Activated CD4-positive, alpha-beta T cell treated with anti-CD3 and anti-CD28 coated beads for 36 hours (primary cell): ENCODE results near the gene GANC. TPM values are rescaled to one million over a fixed set of nuclear protein-coding genes. Genes with fewer than 3 reads are reported as not detected.

Experiments
- ATAC-seq: fragments of 200-7000 bp; cut with Tn5 transposase; one replicate; pipeline ENCODE4 v1.10.0; 2021; ENCODE audit warnings: mild to moderate bottlenecking, moderate library complexity
- CTCF ChIA-PET: fragments of 350-600 bp; sonication (Branson Sonifier 250); formaldehyde crosslinking; loops from one replicate; lab custom pipeline; 2021; ENCODE audit warnings: antibody characterized with exemption; lab: Charles Lee
- POLR2A ChIA-PET: fragments of 350-600 bp; sonication (Branson Sonifier 250); formaldehyde crosslinking; loops from one replicate; lab custom pipeline; 2021; ENCODE audit warnings: antibody characterized with exemption, inconsistent platforms; lab: Charles Lee
- DNase-seq: peaks from one replicate; pipeline ENCODE4 v3.0.0-alpha.2; 2020
- H3K27ac Mint-ChIP-seq: one replicate; pipeline ENCODE4 v1.8.0; 2021; ENCODE audit warnings: mixed read lengths
- H3K27me3 Mint-ChIP-seq: one replicate; pipeline ENCODE4 v1.8.0; 2021; ENCODE audit warnings: mixed read lengths
- H3K36me3 Mint-ChIP-seq: one replicate; pipeline ENCODE4 v1.8.0; 2021; ENCODE audit warnings: low read depth, mixed read lengths
- H3K4me1 Mint-ChIP-seq: one replicate; pipeline ENCODE4 v1.8.0; 2021; ENCODE audit warnings: mixed read lengths
- H3K4me3 Mint-ChIP-seq: one replicate; pipeline ENCODE4 v1.8.0; 2021; ENCODE audit warnings: mild to moderate bottlenecking, moderate library complexity, mixed read lengths
- H3K9me3 Mint-ChIP-seq: one replicate; pipeline ENCODE4 v1.8.0; 2021; ENCODE audit warnings: low read depth, mixed read lengths
- intact Hi-C, 2 experiments: fragments of 100-400 bp; cut with DNase I in 1 of 2; cut with micrococcal nuclease in 1 of 2; formaldehyde crosslinking; loops; one replicate each; pipeline versions ENCODE4 v1.14.2 to v1.15.1; 2022 to 2024; cut with DNase I, micrococcal nuclease
- total RNA-seq, 2 experiments: library from RNA; stranded (reverse); gene quantifications; one replicate each; pipeline ENCODE4 v1.2.3, GENCODE V29; 2021

GANC gene
- total RNA-seq, 2 experiments from 2014 or later: 24.5 to 24.8 TPM

DNA sequence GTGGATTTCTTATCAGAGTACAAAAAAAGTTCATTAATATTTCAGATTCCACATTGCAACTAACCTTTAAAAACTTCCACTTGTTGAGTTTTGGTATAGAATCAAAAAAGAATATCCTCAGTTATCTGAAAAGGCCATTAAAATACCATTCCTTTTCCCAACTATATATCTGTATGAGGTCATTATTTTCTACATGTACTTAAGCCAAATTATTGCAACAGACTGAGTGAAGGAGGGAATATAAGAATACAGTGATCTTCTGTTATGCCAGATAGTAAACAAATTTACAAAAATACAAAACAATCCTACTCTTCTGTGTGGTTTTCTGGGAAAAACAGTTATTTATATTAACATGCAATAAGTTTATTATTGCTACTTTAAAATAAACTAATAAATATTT, 5.7 kb upstream of the GANC start:
- H3K4me3 Mint-ChIP-seq: no peak overlapping the region
- CTCF ChIA-PET: interaction anchor here (1.0 kb wide), 1 partner anchor 69 kb away, joined by 3 read pairs; no protein-coding TSS in a partner anchor
- H3K36me3 Mint-ChIP-seq: peaks cover 42% of the 10 kb centered on the region

GRCh38 chr15:42270551-42270950, 2.5 kb upstream of the GANC start:
- no peaks in the 10 kb centered on the region for H3K27me3 Mint-ChIP-seq
- intact Hi-C loops: loop anchor here (5.0 to 10.0 kb wide), 6 partner anchors 78 to 1318 kb away; partner anchors contain the start of genes CHAC1 (in 1 of the 2), JMJD7 (in 1 of the 2) and TTBK2 (in 1 of the 2)
- H3K4me1 Mint-ChIP-seq: peaks cover 43% of the 10 kb centered on the region
- H3K4me3 Mint-ChIP-seq: peak overlapping the region; percentile 81
- DNase-seq: no peak
- H3K36me3 Mint-ChIP-seq: peaks cover 19% of the 10 kb centered on the region
- ChIA-PET CTCF (interaction anchor here (0.7 to 2.7 kb wide), 3 partner anchors 9 to 201 kb away, joined by 3 to 8 read pairs (median 3); no protein-coding TSS in a partner anchor), POLR2A (interaction anchor here (1.1 kb wide), 1 partner anchor 13 kb away, joined by 7 read pairs; no protein-coding TSS in a partner anchor)
- H3K9me3 Mint-ChIP-seq: no peaks in the 10 kb centered on the region
- H3K27ac Mint-ChIP-seq: no peak overlapping the region
- no peak for ATAC-seq

More for the DNA sequence above, 5.7 kb upstream of the GANC start:
- POLR2A ChIA-PET: no interaction called here
- intact Hi-C loops: no loop called here
- DNase-seq: no peak
- peaks cover 49% of the 10 kb centered on the region for H3K4me1 Mint-ChIP-seq
- no peak overlapping the region for H3K27ac Mint-ChIP-seq
- H3K9me3 Mint-ChIP-seq: no peaks in the 10 kb centered on the region
- no peaks in the 10 kb centered on the region for H3K27me3 Mint-ChIP-seq
- no peak for ATAC-seq

DNA sequence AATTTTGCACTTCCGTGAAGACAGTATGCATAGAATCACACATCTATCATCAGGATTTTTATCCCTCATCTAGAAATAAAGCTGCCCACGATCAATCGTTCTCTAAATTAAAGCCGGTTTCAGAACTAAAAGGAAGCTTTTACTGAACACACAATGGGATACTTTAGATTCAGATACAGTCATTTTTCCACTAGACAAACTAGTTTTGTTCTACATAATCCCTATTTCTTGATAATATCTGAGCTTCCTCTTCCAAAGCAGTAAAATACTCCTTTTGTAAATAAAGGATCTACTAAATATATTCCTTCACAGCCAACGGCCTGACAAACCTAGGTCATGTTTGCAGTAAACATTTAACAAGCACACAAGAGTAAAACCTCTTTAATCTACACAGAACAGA, 2.0 kb upstream of the GANC start:
- POLR2A ChIA-PET: interaction anchor here (0.7 to 1.1 kb wide), 2 partner anchors 13 to 84 kb away, joined by 3 to 7 read pairs; no protein-coding TSS in a partner anchor
- peaks cover 15% of the 10 kb centered on the region for H3K36me3 Mint-ChIP-seq
- H3K4me3 Mint-ChIP-seq: peak overlapping the region; percentile 81
- no peak for ATAC-seq
- CTCF ChIA-PET: interaction anchor here (0.5 to 2.7 kb wide), 4 partner anchors 9 to 1308 kb away, joined by 3 to 8 read pairs (median 4); no protein-coding TSS in a partner anchor
- no peak for DNase-seq
- intact Hi-C loops: loop anchor here (5.0 to 10.0 kb wide), 6 partner anchors 79 to 1319 kb away; partner anchors contain the start of genes CHAC1 (in 1 of the 2), JMJD7 (in 1 of the 2) and TTBK2 (in 1 of the 2)
- H3K27me3 Mint-ChIP-seq: no peaks in the 10 kb centered on the region
- H3K9me3 Mint-ChIP-seq: no peaks in the 10 kb centered on the region
- peaks cover 43% of the 10 kb centered on the region for H3K4me1 Mint-ChIP-seq
- H3K27ac Mint-ChIP-seq: peak overlapping the region; percentile 52

- H3K4me3 Mint-ChIP-seq: peak overlapping the region; percentile 81
- peaks cover 12% of the 10 kb centered on the region for H3K36me3 Mint-ChIP-seq
- no peaks in the 10 kb centered on the region for H3K9me3 Mint-ChIP-seq
- DNase-seq: peak; percentile 82
- ChIA-PET CTCF (interaction anchor here (0.6 to 1.3 kb wide), 5 partner anchors 16 to 597 kb away, joined by 3 to 4 read pairs (median 3); no protein-coding TSS in a partner anchor), POLR2A (interaction anchor here (0.7 to 1.2 kb wide), 6 partner anchors 9 to 302 kb away, joined by 3 to 6 read pairs (median 3); partner anchors contain the start of gene EHD4)
- peak overlapping the region; percentile 98 for H3K27ac Mint-ChIP-seq
- intact Hi-C loops: loop anchor here (1.0 to 10.0 kb wide), 23 partner anchors 65 to 1322 kb away; partner anchors contain the start of genes STARD9 (in 2 of the 2), TTBK2 (in 2 of the 2), VPS39 (in 2 of the 2) and CCNDBP1 (in 1 of the 2)
- H3K27me3 Mint-ChIP-seq: no peaks in the 10 kb centered on the region
- peaks cover 39% of the 10 kb centered on the region for H3K4me1 Mint-ChIP-seq
- peak; percentile 22 for ATAC-seq
These were observed 1.1 kb downstream of the GANC start for GRCh38 chr15:42273900-42274701.

- H3K27me3 Mint-ChIP-seq: no peaks in the 10 kb centered on the region
- H3K4me1 Mint-ChIP-seq: peaks cover 37% of the 10 kb centered on the region
- H3K9me3 Mint-ChIP-seq: no peaks in the 10 kb centered on the region
- ChIA-PET CTCF (interaction anchor here (0.6 to 1.3 kb wide), 3 partner anchors 15 to 596 kb away, joined by 3 to 4 read pairs (median 3); no protein-coding TSS in a partner anchor), POLR2A (no interaction called here)
- DNase-seq (no peak), ATAC-seq (no peak)
- H3K36me3 Mint-ChIP-seq: peaks cover 12% of the 10 kb centered on the region
- intact Hi-C loops: loop anchor here (5.0 to 10.0 kb wide), 6 partner anchors 82 to 1322 kb away; partner anchors contain the start of genes CHAC1 (in 1 of the 2), JMJD7 (in 1 of the 2) and TTBK2 (in 1 of the 2)
- H3K27ac Mint-ChIP-seq: peak overlapping the region; percentile 98
- H3K4me3 Mint-ChIP-seq: peak overlapping the region; percentile 81
These were observed 1.6 kb downstream of the GANC start for GRCh38 chr15:42274702-42274989.

GRCh38 chr15:42275780-42276391, 2.9 kb downstream of the GANC start:
- Mint-ChIP-seq H3K4me3 (peak overlapping the region; percentile 81), H3K9me3 (no peaks in the 10 kb centered on the region), H3K27me3 (no peaks in the 10 kb centered on the region), H3K4me1 (peaks cover 26% of the 10 kb centered on the region), H3K36me3 (peaks cover 17% of the 10 kb centered on the region), H3K27ac (peak overlapping the region; percentile 82)
- intact Hi-C loops: loop anchor here in 1 of 2 experiments (10.0 kb wide), 1 partner anchor 199 kb away; no protein-coding TSS in a partner anchor
- no peak for DNase-seq
- POLR2A ChIA-PET: interaction anchor here (0.6 kb wide), 2 partner anchors 69 to 94 kb away, joined by 4 to 5 read pairs; no protein-coding TSS in a partner anchor
- CTCF ChIA-PET: interaction anchor here (0.6 to 1.1 kb wide), 3 partner anchors 11 to 141 kb away, joined by 3 read pairs; no protein-coding TSS in a partner anchor
- no peak for ATAC-seq

DNA sequence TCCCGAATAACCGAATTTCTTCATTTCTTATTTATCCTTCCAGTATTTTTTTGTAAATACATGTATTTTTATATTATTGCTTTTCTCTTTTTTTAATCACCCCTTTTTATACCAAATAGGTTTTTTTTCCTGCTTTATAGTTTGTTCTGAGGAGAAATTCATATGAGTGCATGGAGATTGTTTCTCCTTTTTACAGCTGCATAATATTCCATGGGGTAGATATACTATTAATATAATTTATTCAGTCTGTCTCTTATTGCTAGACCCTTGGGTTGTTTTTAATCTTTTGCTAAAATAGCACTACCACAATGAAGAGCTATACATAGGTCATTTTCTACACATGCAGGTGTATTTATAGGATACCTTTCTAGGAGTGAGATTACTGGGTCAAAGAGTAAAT, 3.8 kb downstream of the GANC start:
- no peak overlapping the region for H3K27ac Mint-ChIP-seq
- no peaks in the 10 kb centered on the region for H3K9me3 Mint-ChIP-seq
- ChIA-PET CTCF (interaction anchor here (0.6 to 0.8 kb wide), 2 partner anchors 12 to 23 kb away, joined by 3 read pairs; no protein-coding TSS in a partner anchor), POLR2A (no interaction called here)
- ATAC-seq: no peak
- DNase-seq: no peak
- H3K4me1 Mint-ChIP-seq: peaks cover 18% of the 10 kb centered on the region
- H3K27me3 Mint-ChIP-seq: no peaks in the 10 kb centered on the region
- intact Hi-C loops: loop anchor here in 1 of 2 experiments (10.0 kb wide), 1 partner anchor 198 kb away; no protein-coding TSS in a partner anchor
- H3K36me3 Mint-ChIP-seq: peaks cover 13% of the 10 kb centered on the region
- no peak overlapping the region for H3K4me3 Mint-ChIP-seq

DNA sequence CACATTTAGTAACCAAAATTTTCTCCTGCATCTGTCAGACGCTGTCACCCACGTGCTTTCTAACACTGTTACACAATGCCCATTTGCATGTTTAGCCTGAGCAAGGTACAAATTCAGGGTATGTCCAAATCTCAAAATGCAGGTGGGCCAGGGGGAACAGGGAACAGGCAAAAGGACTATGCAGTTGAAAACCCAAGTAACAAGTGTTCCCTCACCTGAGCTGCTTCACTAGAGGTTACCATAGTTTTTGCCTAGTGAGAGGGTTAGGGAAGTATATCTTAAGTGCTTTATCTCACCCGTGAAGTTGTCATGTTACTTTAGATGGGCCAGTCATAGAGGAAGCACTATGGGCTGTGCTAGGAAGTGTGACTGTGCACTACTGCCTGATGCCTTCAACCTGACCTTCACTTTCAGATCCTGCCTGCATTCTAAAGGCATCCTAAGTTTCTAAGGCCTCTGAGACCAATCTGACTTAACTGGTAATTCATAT, 6.3 kb downstream of the GANC start:
- Mint-ChIP-seq H3K4me1 (peaks cover 12% of the 10 kb centered on the region), H3K9me3 (no peaks in the 10 kb centered on the region), H3K27me3 (no peaks in the 10 kb centered on the region), H3K27ac (no peak overlapping the region), H3K36me3 (peaks cover 13% of the 10 kb centered on the region), H3K4me3 (no peak overlapping the region)
- ChIA-PET POLR2A (no interaction called here), CTCF (interaction anchor here (0.7 to 0.9 kb wide), 2 partner anchors 9 to 269 kb away, joined by 3 read pairs; partner anchors contain the start of genes HAUS2 and LRRC57)
- intact Hi-C loops: loop anchor here in 1 of 2 experiments (10.0 kb wide), 1 partner anchor 196 kb away; no protein-coding TSS in a partner anchor
- ATAC-seq (peak; percentile 72), DNase-seq (no peak)

- ChIA-PET POLR2A (interaction anchor here (1.2 kb wide), 1 partner anchor 17 kb away, joined by 3 read pairs; no protein-coding TSS in a partner anchor), CTCF (interaction anchor here (0.6 to 1.1 kb wide), 3 partner anchors 40 to 1500 kb away, joined by 3 to 5 read pairs (median 4); no protein-coding TSS in a partner anchor)
- intact Hi-C loops: no loop called here
- Mint-ChIP-seq H3K27me3 (no peaks in the 10 kb centered on the region), H3K9me3 (no peaks in the 10 kb centered on the region), H3K4me3 (no peak overlapping the region), H3K36me3 (peaks cover 10% of the 10 kb centered on the region), H3K27ac (no peak overlapping the region), H3K4me1 (no peaks in the 10 kb centered on the region)
- DNase-seq: no peak
- ATAC-seq: no peak
These were observed 9.3 kb downstream of the GANC start for GRCh38 chr15:42282344-42282743.

DNA sequence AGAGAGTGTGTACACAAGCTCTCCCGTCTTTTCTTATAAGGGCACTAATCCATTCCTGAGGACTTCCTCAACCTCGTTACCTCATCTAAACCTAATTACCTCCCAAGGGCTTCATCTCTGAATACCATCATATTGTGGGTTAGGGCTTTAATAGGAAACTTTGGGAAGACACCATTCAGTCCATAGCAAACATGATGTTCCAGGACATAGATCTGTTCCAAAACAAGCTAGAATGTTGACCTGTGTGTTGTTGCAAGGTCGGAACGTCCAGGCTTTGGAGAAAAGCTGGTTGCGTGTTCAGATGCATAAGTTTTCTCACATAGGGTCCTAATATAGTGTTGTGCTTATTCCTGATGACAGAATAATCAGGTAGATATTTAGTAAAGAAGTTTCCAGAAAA, 9.9 kb downstream of the GANC start:
- Mint-ChIP-seq H3K27ac (no peak overlapping the region), H3K4me1 (no peaks in the 10 kb centered on the region), H3K9me3 (no peaks in the 10 kb centered on the region), H3K4me3 (no peak overlapping the region), H3K36me3 (peaks cover 12% of the 10 kb centered on the region), H3K27me3 (no peaks in the 10 kb centered on the region)
- intact Hi-C loops: no loop called here
- CTCF ChIA-PET: interaction anchor here (0.6 to 0.7 kb wide), 2 partner anchors 170 to 1499 kb away, joined by 3 to 4 read pairs; no protein-coding TSS in a partner anchor
- POLR2A ChIA-PET: interaction anchor here (0.5 to 1.2 kb wide), 2 partner anchors 18 to 263 kb away, joined by 3 read pairs; no protein-coding TSS in a partner anchor
- no peak for ATAC-seq
- DNase-seq: no peak
